MM.1S (cell line): ENCODE data around the gene MEG3.

ENCODE experiments used
- DNase-seq: peaks from one replicate; pipeline ENCODE4 v3.0.0-alpha.2; 2015
- H2AFZ ChIP-seq: fragments of 300-600 bp; sonication (generic); 2 replicates; pipeline ENCODE4 v1.6.0; 2016; ENCODE audit warnings: antibody characterized with exemption, low read length
- H3F3A ChIP-seq: fragments of 300-600 bp; sonication (generic); 2 replicates; pipeline ENCODE4 v1.6.1; 2016; ENCODE audit warnings: mild to moderate bottlenecking, antibody characterized with exemption, low read length, moderate library complexity, mixed read lengths; ENCODE audit not compliant: insufficient read depth
- H3K27ac ChIP-seq: fragments of 300-600 bp; sonication (generic); 2 replicates; pipeline ENCODE4 v1.5.1; 2016; ENCODE audit warnings: mild to moderate bottlenecking, low read length
- H3K27me3 ChIP-seq: fragments of 300-600 bp; sonication (generic); replicated peaks from 2 replicates; pipeline ENCODE4 v1.6.0; 2016; ENCODE audit warnings: low read length; ENCODE audit not compliant: insufficient read depth
- H3K36me3 ChIP-seq: fragments of 300-600 bp; sonication (generic); replicated peaks from 2 replicates; pipeline ENCODE4 v1.6.1; 2016; ENCODE audit warnings: mild to moderate bottlenecking, low read length, mixed read lengths; ENCODE audit not compliant: insufficient read depth
- H3K4me1 ChIP-seq: fragments of 300-600 bp; sonication (generic); 2 replicates; pipeline ENCODE4 v1.6.1; 2016; ENCODE audit warnings: low read length, mixed read lengths
- H3K4me2 ChIP-seq: fragments of 300-600 bp; sonication (generic); 2 replicates; pipeline ENCODE4 v1.6.0; 2016; ENCODE audit warnings: low read depth, low read length
- H3K4me3 ChIP-seq: fragments of 300-600 bp; sonication (generic); 2 replicates; pipeline ENCODE4 v1.5.1; 2016; ENCODE audit warnings: low read length, mixed read lengths
- H3K79me2 ChIP-seq: fragments of 300-600 bp; sonication (generic); 2 replicates; pipeline ENCODE4 v1.6.1; 2016; ENCODE audit warnings: mixed run types, low read length, mixed read lengths
- H3K9ac ChIP-seq: fragments of 300-600 bp; sonication (generic); 2 replicates; pipeline ENCODE4 v1.6.1; 2016; ENCODE audit warnings: low read length, mixed read lengths
- H3K9me2 ChIP-seq: fragments of 300-600 bp; sonication (generic); replicated peaks from 2 replicates; pipeline ENCODE4 v1.6.1; 2016; ENCODE audit warnings: mild to moderate bottlenecking, low read length, mixed read lengths; ENCODE audit not compliant: insufficient read depth
- H3K9me3 ChIP-seq: fragments of 300-600 bp; sonication (generic); replicated peaks from 2 replicates; pipeline ENCODE4 v1.6.1; 2016; ENCODE audit warnings: mild to moderate bottlenecking, low read length, mixed read lengths; ENCODE audit not compliant: insufficient read depth
- H4K20me1 ChIP-seq: fragments of 300-600 bp; sonication (generic); 2 replicates; pipeline ENCODE4 v1.6.1; 2016; ENCODE audit warnings: mild to moderate bottlenecking, low read length, moderate library complexity, mixed read lengths; ENCODE audit not compliant: insufficient read depth
- CTCF ChIP-seq: fragments of 300-600 bp; sonication (generic); IDR thresholded peaks from 2 replicates; pipeline ENCODE4 v1.5.1; 2016; ENCODE audit warnings: antibody characterized with exemption, low read length, mixed read lengths
- EZH2 ChIP-seq: fragments of 300-600 bp; sonication (generic); optimal IDR thresholded peaks from 2 replicates; pipeline ENCODE3; 2017; ENCODE audit warnings: low read depth, mild to moderate bottlenecking, antibody characterized with exemption, low read length, mixed read lengths
- EZH2phosphoT487 ChIP-seq: fragments of 300-600 bp; sonication (generic); IDR thresholded peaks from 2 replicates; pipeline ENCODE4 v1.6.1; 2018; ENCODE audit warnings: antibody characterized with exemption, low read length

Gene MEG3

GRCh38 chr14:100813291-100813690 lies 12.6 kb upstream of the MEG3 start:
- Histone ChIP-seq H3K4me2 (no peak overlapping the region), H3K27me3 (peaks cover 2% of the 10 kb centered on the region; the same call in 1 of the 2 replicates), H3K79me2 (no peaks in the 10 kb centered on the region), H3K4me1 (no peaks in the 10 kb centered on the region), H3K9me2 (no peaks in the 10 kb centered on the region), H3F3A (no peaks in the 10 kb centered on the region), H4K20me1 (no peaks in the 10 kb centered on the region), H3K9ac (no peak overlapping the region), H3K27ac (no peak overlapping the region), H3K36me3 (no peaks in the 10 kb centered on the region), H3K9me3 (no peaks in the 10 kb centered on the region), H3K4me3 (no peak overlapping the region), H2AFZ (no peak overlapping the region)
- DNase-seq, result no peak
- TF ChIP-seq CTCF, result no peak
- TF ChIP-seq EZH2, result no peak
- TF ChIP-seq EZH2phosphoT487, result no peak

GRCh38 chr14:100815478-100816285 lies 10.2 kb upstream of the MEG3 start:
- no peak for DNase-seq
- H3K9me3 ChIP-seq, result no peaks in the 10 kb centered on the region
- no peaks in the 10 kb centered on the region for H3K36me3 ChIP-seq
- H3K27ac ChIP-seq, result no peak overlapping the region
- no peak overlapping the region for H2AFZ ChIP-seq
- H3K4me1 ChIP-seq, result no peaks in the 10 kb centered on the region
- H3K27me3 ChIP-seq, result no peaks in the 10 kb centered on the region; the same call in 1 of the 2 replicates
- H3K79me2 ChIP-seq, result no peaks in the 10 kb centered on the region
- H4K20me1 ChIP-seq, result no peaks in the 10 kb centered on the region
- H3K4me2 ChIP-seq, result no peak overlapping the region
- no peak overlapping the region for H3K9ac ChIP-seq
- H3K9me2 ChIP-seq, result no peaks in the 10 kb centered on the region
- no peak for TF ChIP-seq EZH2phosphoT487
- no peak for TF ChIP-seq EZH2
- no peak for TF ChIP-seq CTCF
- no peak overlapping the region for H3K4me3 ChIP-seq
- no peaks in the 10 kb centered on the region for H3F3A ChIP-seq

- H3F3A ChIP-seq, result no peaks in the 10 kb centered on the region
- no peaks in the 10 kb centered on the region for H3K9me2 ChIP-seq
- H3K9me3 ChIP-seq, result no peaks in the 10 kb centered on the region
- no peak overlapping the region for H2AFZ ChIP-seq
- no peak overlapping the region for H3K4me3 ChIP-seq
- DNase-seq, result no peak
- no peaks in the 10 kb centered on the region; the same call in 1 of the 2 replicates for H3K27me3 ChIP-seq
- no peaks in the 10 kb centered on the region for H3K4me1 ChIP-seq
- H4K20me1 ChIP-seq, result no peaks in the 10 kb centered on the region
- no peak for TF ChIP-seq EZH2
- TF ChIP-seq EZH2phosphoT487, result no peak
- no peak for TF ChIP-seq CTCF
- H3K4me2 ChIP-seq, result no peak overlapping the region
- H3K27ac ChIP-seq, result no peak overlapping the region
- H3K79me2 ChIP-seq, result no peaks in the 10 kb centered on the region
- H3K36me3 ChIP-seq, result no peaks in the 10 kb centered on the region
- no peak overlapping the region for H3K9ac ChIP-seq
Observed at GRCh38 chr14:100816286-100816949, 9.5 kb upstream of the MEG3 start.
